Parathyroid adenoma (tissue), 2 donors: ENCODE measurements around the gene STK35.

Experiments used
- H2AFZ ChIP-seq: fragments of 300-600 bp; sonication (generic); one replicate; pipeline ENCODE4 v1.7.0; 2017; ENCODE audit warnings: antibody characterized with exemption, mild to moderate bottlenecking
- H3K27ac ChIP-seq: fragments of 300-600 bp; sonication (generic); one replicate; pipeline ENCODE4 v1.7.0; 2017
- H3K27me3 ChIP-seq: fragments of 300-600 bp; sonication (generic); one replicate; pipeline ENCODE4 v1.7.0; 2017; ENCODE audit warnings: low read length; ENCODE audit not compliant: control insufficient read depth, insufficient read depth
- H3K36me3 ChIP-seq: fragments of 300-600 bp; sonication (generic); one replicate; pipeline ENCODE4 v1.7.0; 2017; ENCODE audit warnings: low read length; ENCODE audit not compliant: control insufficient read depth, insufficient read depth
- H3K4me1 ChIP-seq: fragments of 300-600 bp; sonication (generic); one replicate; pipeline ENCODE4 v1.7.0; 2017; ENCODE audit warnings: control low read depth
- H3K4me2 ChIP-seq: fragments of 300-600 bp; sonication (generic); one replicate; pipeline ENCODE4 v1.7.0; 2017; ENCODE audit warnings: low read length
- H3K4me3 ChIP-seq: fragments of 300-600 bp; sonication (generic); one replicate; pipeline ENCODE4 v1.7.0; 2017; ENCODE audit warnings: low read depth, low read length
- H3K79me2 ChIP-seq: fragments of 300-600 bp; sonication (generic); one replicate; pipeline ENCODE4 v1.7.0; 2017; ENCODE audit warnings: control low read depth
- H3K9ac ChIP-seq: fragments of 300-600 bp; sonication (generic); one replicate; pipeline ENCODE4 v1.7.0; 2017; ENCODE audit warnings: mild to moderate bottlenecking
- H3K9me3 ChIP-seq: fragments of 300-600 bp; sonication (generic); one replicate; pipeline ENCODE4 v1.7.0; 2017; ENCODE audit warnings: low read length; ENCODE audit not compliant: control insufficient read depth
- CTCF ChIP-seq: fragments of 300-600 bp; sonication (generic); IDR thresholded peaks from one replicate; pipeline ENCODE4 v1.7.0; 2017; ENCODE audit warnings: antibody characterized with exemption, mild to moderate bottlenecking
- donor health status: primary hyperparathyroidism.

STK35 gene

DNA sequence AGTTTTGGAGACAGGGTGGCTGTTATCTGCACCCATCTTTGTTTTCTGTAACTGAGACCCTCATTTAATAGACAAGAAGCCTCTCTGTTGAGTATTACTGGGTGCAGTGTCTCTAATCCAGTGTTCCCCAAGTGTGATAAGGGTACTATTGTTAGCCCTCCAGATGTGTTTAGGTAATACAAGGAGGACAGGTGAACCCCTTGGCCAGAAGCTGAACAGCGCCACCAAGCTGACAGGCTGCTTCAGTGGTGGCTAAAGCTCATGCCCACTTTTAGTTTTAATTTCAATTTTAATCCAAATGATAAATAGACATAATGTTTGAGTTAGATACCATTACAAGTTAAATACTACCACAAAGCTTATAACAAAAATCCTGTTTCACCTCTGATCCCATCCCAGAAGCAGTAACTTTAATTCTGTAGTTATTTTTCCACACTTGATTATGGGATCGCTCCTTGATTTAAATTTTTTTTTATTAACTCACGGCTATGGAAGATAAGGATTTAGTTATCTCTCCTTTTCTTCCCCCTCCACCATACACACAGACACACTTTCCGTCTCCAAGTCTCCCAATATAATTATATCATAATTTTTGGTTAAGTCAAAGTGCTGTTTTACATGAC lies 8.4 kb upstream of the STK35 start:
- H3K4me3 ChIP-seq = no peak overlapping the region
- H3K4me1 ChIP-seq = no peaks in the 10 kb centered on the region
- peak; percentile 34 for TF ChIP-seq CTCF
- no peaks in the 10 kb centered on the region for H3K36me3 ChIP-seq
- H3K27ac ChIP-seq = no peak overlapping the region
- no peak overlapping the region for H3K9ac ChIP-seq
- H3K27me3 ChIP-seq = no peaks in the 10 kb centered on the region
- H3K79me2 ChIP-seq = no peaks in the 10 kb centered on the region
- H2AFZ ChIP-seq = no peak overlapping the region
- H3K9me3 ChIP-seq = no peaks in the 10 kb centered on the region
- H3K4me2 ChIP-seq = no peak overlapping the region

DNA sequence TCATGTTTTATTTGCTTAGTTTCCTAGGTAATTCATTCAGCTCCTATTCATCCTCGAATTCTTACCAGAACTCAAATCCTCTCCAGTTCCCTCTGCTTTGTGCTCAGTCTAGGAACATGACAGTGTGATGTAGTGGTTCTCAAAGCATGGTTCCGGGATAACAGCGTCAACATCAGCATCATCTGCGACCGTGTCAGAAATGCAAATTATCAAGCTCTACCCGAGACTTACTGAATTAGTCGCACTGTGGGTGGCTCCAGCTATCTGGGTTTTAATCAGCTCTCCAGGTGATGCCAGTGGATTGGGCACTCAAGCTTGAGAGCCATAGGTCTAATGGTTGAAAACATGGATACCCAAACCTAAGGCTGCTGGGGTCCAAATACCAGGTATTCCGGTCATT lies 7.7 kb upstream of the STK35 start:
- no peaks in the 10 kb centered on the region for H3K36me3 ChIP-seq
- H3K4me2 ChIP-seq = no peak overlapping the region
- H3K79me2 ChIP-seq = no peaks in the 10 kb centered on the region
- H3K27ac ChIP-seq = no peak overlapping the region
- TF ChIP-seq CTCF = no peak
- H3K4me3 ChIP-seq = no peak overlapping the region
- H3K9me3 ChIP-seq = no peaks in the 10 kb centered on the region
- H2AFZ ChIP-seq = no peak overlapping the region
- no peak overlapping the region for H3K9ac ChIP-seq
- H3K27me3 ChIP-seq = no peaks in the 10 kb centered on the region
- H3K4me1 ChIP-seq = no peaks in the 10 kb centered on the region

GRCh38 chr20:2101865-2102584 lies 398 bp downstream of the STK35 start:
- Histone ChIP-seq H3K27me3 (no peaks in the 10 kb centered on the region), H3K36me3 (no peaks in the 10 kb centered on the region), H3K79me2 (peaks cover 41% of the 10 kb centered on the region), H3K4me3 (peak overlapping the region; percentile 91), H3K9ac (peak overlapping the region; percentile 87), H2AFZ (peak overlapping the region; percentile 95), H3K4me2 (peak overlapping the region; percentile 84), H3K4me1 (peaks cover 10% of the 10 kb centered on the region), H3K27ac (peak overlapping the region; percentile 100), H3K9me3 (no peaks in the 10 kb centered on the region)
- TF ChIP-seq CTCF = peak; percentile 13

GRCh38 chr20:2102585-2103460 lies 1.2 kb downstream of the STK35 start:
- no peaks in the 10 kb centered on the region for H3K9me3 ChIP-seq
- TF ChIP-seq CTCF = peak; percentile 3
- peaks cover 49% of the 10 kb centered on the region for H3K79me2 ChIP-seq
- H3K27me3 ChIP-seq = no peaks in the 10 kb centered on the region
- H3K9ac ChIP-seq = peak overlapping the region; percentile 87
- H3K4me1 ChIP-seq = peaks cover 10% of the 10 kb centered on the region
- H3K4me3 ChIP-seq = peak overlapping the region; percentile 91
- peak overlapping the region; percentile 95 for H2AFZ ChIP-seq
- H3K27ac ChIP-seq = peak overlapping the region; percentile 100
- H3K4me2 ChIP-seq = peak overlapping the region; percentile 92
- no peaks in the 10 kb centered on the region for H3K36me3 ChIP-seq
